K562 (cell line): Measurements from ENCODE around the gene ATXN1. TPM values are rescaled to one million over a fixed set of nuclear protein-coding genes. Genes with fewer than 3 reads are reported as not detected.
"Not testable (repeated sequence)": the region's sequence is repeated elsewhere in the genome, so short reads cannot be mapped to it uniquely, and the experiment has no call there.

ENCODE experiments used
- ARID2 ChIP-seq: fragments of 450-650 bp; IDR thresholded peaks from 2 replicates; pipeline ENCODE4 v1.6.1; 2017; ENCODE audit warnings: antibody characterized with exemption, mild to moderate bottlenecking
- CC2D1A ChIP-seq: fragments of 450-650 bp; IDR thresholded peaks from 2 replicates; pipeline ENCODE4 v1.6.1; 2017; ENCODE audit warnings: mild to moderate bottlenecking
- CREB3 ChIP-seq: fragments of 450-650 bp; conservative IDR thresholded peaks from 2 replicates; pipeline ENCODE4 v1.6.1; 2016; ENCODE audit warnings: missing genetic modification characterization, low read depth, mild to moderate bottlenecking, missing compliant biosample characterization, moderate library complexity
- EP300 ChIP-seq: IDR thresholded peaks from 2 replicates; pipeline ENCODE4 v1.6.1; 2012; ENCODE audit warnings: low read length, improper control_type of control experiment
- FOXM1 ChIP-seq, 2 experiments: fragments of 450-650 bp in 1 of 2; sonication (generic) in 1 of 2; formaldehyde crosslinking in 1 of 2; IDR thresholded peaks; 2 replicates each; pipeline versions ENCODE4 v1.6.1 to v1.9.0; 2017 to 2022; ENCODE audit warnings: low read depth in 2 of 2, mild to moderate bottlenecking in 2 of 2, missing genetic modification reagents in 1 of 2, moderate library complexity in 1 of 2
- GATAD2A ChIP-seq: fragments of 450-650 bp; IDR thresholded peaks from 2 replicates; pipeline ENCODE4 v1.6.1; 2017
- MBD2 ChIP-seq: sonication (generic); IDR thresholded peaks from 2 replicates; pipeline ENCODE4 v1.6.1; 2016; ENCODE audit warnings: low read depth, borderline replicate concordance
- MCM7 ChIP-seq, 2 experiments: fragments of 450-650 bp; IDR thresholded peaks; 2 replicates each; pipeline ENCODE4 v1.6.1; 2016 to 2018
- MEF2D ChIP-seq: conservative IDR thresholded peaks from 2 replicates; pipeline ENCODE4 v1.6.1; 2016; ENCODE audit warnings: low read depth, missing genetic modification characterization, missing compliant biosample characterization
- MITF ChIP-seq: IDR thresholded peaks from 2 replicates; pipeline ENCODE4 v1.6.1; 2014; ENCODE audit warnings: antibody characterized with exemption
- PHB2 ChIP-seq: fragments of 450-650 bp; IDR thresholded peaks from 2 replicates; pipeline ENCODE4 v1.6.1; 2017; ENCODE audit warnings: low read depth
- POLR2A ChIP-seq: fragments of 450-650 bp; conservative IDR thresholded peaks from 2 replicates; pipeline ENCODE4 v1.6.1; 2016
- PYGO2 ChIP-seq: fragments of 450-650 bp; IDR thresholded peaks from 2 replicates; pipeline ENCODE4 v1.6.1; 2016; ENCODE audit warnings: mild to moderate bottlenecking, missing genetic modification characterization, moderate library complexity, missing compliant biosample characterization
- SMARCA4 ChIP-seq: fragments of 450-650 bp; IDR thresholded peaks from 2 replicates; pipeline ENCODE4 v1.6.1; 2016
- SMARCC2 ChIP-seq: fragments of 450-650 bp; IDR thresholded peaks from 2 replicates; pipeline ENCODE4 v1.6.1; 2017; ENCODE audit warnings: antibody characterized with exemption, moderate library complexity, mild to moderate bottlenecking, low read depth
- SMARCE1 ChIP-seq: fragments of 450-650 bp; IDR thresholded peaks from 2 replicates; pipeline ENCODE4 v1.7.1; 2016; ENCODE audit warnings: mild to moderate bottlenecking
- SOX6 ChIP-seq: fragments of 450-650 bp; IDR thresholded peaks from 2 replicates; pipeline ENCODE4 v1.6.1; 2014; ENCODE audit warnings: mild to moderate bottlenecking
- TAL1 ChIP-seq: fragments of 450-650 bp; IDR thresholded peaks from 2 replicates; pipeline ENCODE4 v1.6.1; 2016; ENCODE audit warnings: mild to moderate bottlenecking
- TBL1XR1 ChIP-seq, 2 experiments: IDR thresholded peaks; 2 replicates each; pipeline ENCODE4 v1.6.1; 2012; ENCODE audit warnings: improper control_type of control experiment in 2 of 2, low read length in 2 of 2, mild to moderate bottlenecking in 1 of 2
- TCF3 ChIP-seq: sonication (generic); formaldehyde crosslinking; IDR thresholded peaks from 2 replicates; pipeline ENCODE4 v1.4.0; 2020; ENCODE audit warnings: mild to moderate bottlenecking, missing genetic modification reagents
- THAP12 ChIP-seq: fragments of 250-450 bp; sonication (Bioruptor Pico); IDR thresholded peaks from 2 replicates; pipeline ENCODE4 v1.9.0; 2021; ENCODE audit warnings: mild to moderate bottlenecking, inconsistent platforms
- ZBTB5 ChIP-seq: fragments of 450-650 bp; IDR thresholded peaks from 2 replicates; pipeline ENCODE4 v1.6.1; 2017; ENCODE audit warnings: antibody characterized with exemption
- polyA plus RNA-seq, 8 experiments: library from polyadenylated mRNA; depleted of rRNA in 4 of 8; stranded (reverse) in 5 of 8; unstranded in 3 of 8; fragments of >200 nt; fragmentation: Nextera tagmentation in 2 of 8; fragmentation: Illumina TruSeq in 1 of 8; extraction: Ambion mirVana in 2 of 8; extraction: Trizol in 1 of 8; gene quantifications; 2 replicates each; pipeline versions ENCODE4 v1.2.1 to v1.2.3, GENCODE V29; 2011 to 2014; ENCODE audit warnings: inconsistent platforms in 1 of 8, missing spikeins in 1 of 8
- total RNA-seq, 7 experiments: library from RNA; depleted of rRNA in 6 of 7; stranded (reverse); fragments of >200 nt in 6 of 7; fragmentation: Illumina TruSeq in 2 of 7; extraction: Trizol in 2 of 7; gene quantifications; 2 replicates each; pipeline versions ENCODE4 v1.2.1 to v1.2.3, GENCODE V29; 2011 to 2021; ENCODE audit warnings: low replicate concordance in 1 of 7

The ATXN1 gene
- total and polyA plus RNA-seq, 9 of the 15 experiments (the other 6 are each of a cell fraction or from before 2014, with no cell fraction given) = under 0.01 to 1.2 (median 0.58) TPM

GRCh38 chr6:16263464-16264099, 497.7 kb downstream of the ATXN1 start (continued):
- TF ChIP-seq FOXM1 (IDR thresholded peaks at IDR 0.05; ENCODE audit: low read depth) (peak; percentile 96), SOX6 (peak; percentile 87), PHB2 (peak; percentile 99), ZBTB5 (peak; percentile 55; the same call in 1 of the 2 replicates), PYGO2 (tag) (peak; percentile 96), TAL1 (peak; percentile 99), MITF (peak; percentile 13; the same call in 1 of the 2 replicates), THAP12 (CRISPR knock-in tag) (0 out of 2 replicates have a peak, but pooled peaks have one; percentile 11), CREB3 (tag) (0 out of 2 replicates have a peak, but pooled peaks have one; percentile 35), GATAD2A (peak; percentile 91), MEF2D (tag) (peak; percentile 82), SMARCE1 (peak; percentile 98), TBL1XR1 (IDR thresholded peaks at IDR 0.05; ENCODE audit: low read length in 2 of 2) (0 out of 4 replicates have a peak, but pooled peaks of 1 of the 2 experiments have one; percentile 16), POLR2A (0 out of 2 replicates have a peak, but pooled peaks have one; percentile 50), MCM7 (IDR thresholded peaks at IDR 0.05) (0 out of 4 replicates have a peak, but pooled peaks of 1 of the 2 experiments have one; percentile 21), SMARCA4 (peak; percentile 92), CC2D1A (peak; percentile 100), EP300 (peak; percentile 74), MBD2 (peak; percentile 27; the same call in 1 of the 2 replicates), TCF3 (CRISPR knock-in tag) (peak; percentile 93), SMARCC2 (peak; percentile 75; the same call in 1 of the 2 replicates), ARID2 (0 out of 2 replicates have a peak, but pooled peaks have one; percentile 27)
- not testable (repeated sequence) for TF ChIP-seq FOXM1 (CRISPR knock-in tag; IDR thresholded peaks at IDR 0.05; ENCODE audit: low read depth)
